ENCODE results near the gene VWA8.

GRCh38 chr13:42007844-42008243 lies 46.9 kb upstream of the VWA8 start:
- TF ChIP-seq POLR2A (IDR thresholded peaks at IDR 0.05; ENCODE audit: low read length) (no peak), GATA1 (IDR thresholded peaks at IDR 0.05; ENCODE audit: low read depth, low read length) (no peak)
